Endothelial cell of umbilical vein (primary cell): ENCODE measurements around the gene CATSPERD. TPM values are rescaled to one million over a fixed set of nuclear protein-coding genes. Genes with fewer than 3 reads are reported as not detected.
"Not testable (repeated sequence)": the region's sequence is repeated elsewhere in the genome, so short reads cannot be mapped to it uniquely, and the experiment has no call there.

Experiments
- BruUV-seq: library from RNA; stranded (reverse); fragments of 400-500 nt; replicated peaks from 2 replicates; lab custom pipeline; 2021; lab: Mats Ljungman, UMichigan
- CTCF ChIA-PET: fragments of 300-600, 350-600 bp; sonication (Branson Sonifier 250); formaldehyde crosslinking; loops from one replicate; lab custom pipeline; 2021; ENCODE audit warnings: antibody characterized with exemption, inconsistent platforms; lab: Charles Lee
- POLR2A ChIA-PET: fragments of 300-600, 350-600 bp; sonication (Branson Sonifier 250); formaldehyde crosslinking; loops from one replicate; lab custom pipeline; 2021; ENCODE audit warnings: antibody characterized with exemption, inconsistent platforms; lab: Charles Lee
- DNase-seq: peaks from one replicate; pipeline ENCODE4 v3.0.0-alpha.2; 2011; ENCODE audit warnings: low read depth, low spot score
- FAIRE-seq: peaks from 2 replicates; lab custom pipeline; 2011; peaks lifted over from hg19 to GRCh38; lab: Jason Lieb, UNC
- H2AFZ ChIP-seq: 2 replicates; pipeline ENCODE4 v1.6.0; 2012; ENCODE audit warnings: low read depth, low read length, control low read depth, inconsistent platforms
- H3K27ac ChIP-seq: 2 replicates; pipeline ENCODE4 v1.5.1; 2011; ENCODE audit warnings: low read depth, mild to moderate bottlenecking, control low read depth, low read length, moderate library complexity; ENCODE audit not compliant: insufficient read depth
- H3K27me3 ChIP-seq, 2 experiments: 2 replicates each; pipeline versions ENCODE4 v1.6.0 to v1.6.1; 2011; ENCODE audit warnings: low read length in 2 of 2, mixed read lengths in 1 of 2; ENCODE audit not compliant: control insufficient read depth in 2 of 2, insufficient read depth in 2 of 2
- H3K36me3 ChIP-seq, 2 experiments: 2 replicates in 1 of 2; 3 replicates in 1 of 2; pipeline ENCODE4 v1.5.1; 2011; ENCODE audit warnings: low read length in 2 of 2, mild to moderate bottlenecking in 1 of 2, moderate library complexity in 1 of 2; ENCODE audit not compliant: control insufficient read depth in 2 of 2, insufficient read depth in 2 of 2; ENCODE audit errors: extremely low read depth in 1 of 2
- H3K4me1 ChIP-seq: 3 replicates; pipeline ENCODE4 v1.5.1; 2011; ENCODE audit warnings: mild to moderate bottlenecking, low read length; ENCODE audit not compliant: control insufficient read depth, insufficient read depth; ENCODE audit errors: extremely low read depth
- H3K4me2 ChIP-seq: 2 replicates; pipeline ENCODE4 v1.6.1; 2011; ENCODE audit warnings: low read length, control low read depth, mixed read lengths; ENCODE audit not compliant: insufficient read depth
- H3K4me3 ChIP-seq, 3 experiments: fragments of 200-600 bp in 1 of 3; sonication (generic), shearing (Covaris generic) in 1 of 3; replicated peaks in 1 of 3; 2 replicates each; pipeline ENCODE4 v1.5.1; 2011 to 2016; ENCODE audit warnings: control low read depth in 3 of 3, low read length in 3 of 3, mild to moderate bottlenecking in 2 of 3, inconsistent platforms in 1 of 3, low read depth in 1 of 3, moderate library complexity in 1 of 3; ENCODE audit not compliant: insufficient read depth in 1 of 3
- H3K79me2 ChIP-seq: 2 replicates; pipeline ENCODE4 v1.6.0; 2012; ENCODE audit warnings: low read length, inconsistent platforms; ENCODE audit not compliant: control insufficient read depth, insufficient read depth
- H3K9ac ChIP-seq: replicated peaks from 2 replicates; pipeline ENCODE3; 2011; ENCODE audit warnings: low read length, control low read depth; ENCODE audit not compliant: insufficient read depth; ENCODE audit errors: extremely low read depth
- H3K9me1 ChIP-seq: replicated peaks from 3 replicates; pipeline ENCODE4 v1.6.0; 2011; ENCODE audit warnings: mild to moderate bottlenecking, low read length; ENCODE audit not compliant: control insufficient read depth, insufficient read depth; ENCODE audit errors: extremely low read depth
- H3K9me3 ChIP-seq: replicated peaks from 2 replicates; pipeline ENCODE4 v1.5.1; 2012; ENCODE audit warnings: low read length, inconsistent platforms; ENCODE audit not compliant: control insufficient read depth, insufficient read depth
- H4K20me1 ChIP-seq: replicated peaks from 2 replicates; pipeline ENCODE3; 2011; ENCODE audit warnings: mild to moderate bottlenecking, low read length; ENCODE audit not compliant: control insufficient read depth, insufficient read depth; ENCODE audit errors: extremely low read depth
- CTCF ChIP-seq, 2 donors: IDR thresholded peaks; 1 replicate in 1 of 2; 2 replicates in 1 of 2; pipeline ENCODE4 v1.5.1; 2011; ENCODE audit warnings: low read length in 2 of 2, mild to moderate bottlenecking in 2 of 2, moderate library complexity in 2 of 2, control low read depth in 1 of 2, inconsistent platforms in 1 of 2, low read depth in 1 of 2; ENCODE audit not compliant: insufficient read depth in 1 of 2; ENCODE audit errors: extremely low read depth in 1 of 2
- EZH2 ChIP-seq: IDR thresholded peaks from 2 replicates; pipeline ENCODE4 v1.6.1; 2012; ENCODE audit warnings: borderline replicate concordance, low read depth, mild to moderate bottlenecking, moderate library complexity, low read length, inconsistent platforms; ENCODE audit not compliant: severe bottlenecking
- FOS ChIP-seq: IDR thresholded peaks from 2 replicates; pipeline ENCODE4 v1.6.1; 2011; ENCODE audit warnings: mild to moderate bottlenecking, low read length, moderate library complexity, borderline replicate concordance; ENCODE audit not compliant: insufficient read depth
- GATA2 ChIP-seq: IDR thresholded peaks from 2 replicates; pipeline ENCODE4 v1.7.0; 2011; ENCODE audit warnings: low read depth, mild to moderate bottlenecking, moderate library complexity, mixed read lengths, low read length; ENCODE audit not compliant: insufficient read length, insufficient read depth
- JUN ChIP-seq: IDR thresholded peaks from 2 replicates; pipeline ENCODE4 v1.6.1; 2011; ENCODE audit warnings: borderline replicate concordance, low read depth; ENCODE audit not compliant: insufficient read length, insufficient read depth
- MAX ChIP-seq: IDR thresholded peaks from 2 replicates; pipeline ENCODE4 v1.6.1; 2011; ENCODE audit not compliant: insufficient read depth, insufficient read length
- MYC ChIP-seq: IDR thresholded peaks from one replicate; pipeline ENCODE4 v1.6.1; 2011; ENCODE audit warnings: mild to moderate bottlenecking, low read depth, low read length
- POLR2A ChIP-seq: IDR thresholded peaks from 2 replicates; pipeline ENCODE4 v1.6.1; 2012; ENCODE audit warnings: low read depth, mild to moderate bottlenecking, control low read depth, low read length
- POLR2AphosphoS5 ChIP-seq: IDR thresholded peaks from 2 replicates; pipeline ENCODE4 v1.6.1; 2012; ENCODE audit warnings: low read depth, mild to moderate bottlenecking, control low read depth, low read length, moderate library complexity; ENCODE audit not compliant: insufficient read depth
- dilution Hi-C: fragments of 300-500 bp; cut with MboI; formaldehyde crosslinking; loops from one replicate; pipeline ENCODE4 v1.15.0; 2019; ENCODE audit warnings: low sequenced_read_pairs; ENCODE audit not compliant: extremely low pct_ligation_motif_present
- intact Hi-C: fragments of 100-400 bp; cut with micrococcal nuclease; formaldehyde crosslinking; loops from one replicate; pipeline ENCODE4 v1.10.0; 2022
- polyA plus RNA-seq, 4 experiments: library from polyadenylated mRNA; depleted of rRNA in 3 of 4; stranded (reverse) in 3 of 4; unstranded in 1 of 4; fragments of >200 nt; gene quantifications; 2 replicates each; pipeline versions ENCODE4 v1.2.1 to v1.2.3, GENCODE V29; 2011 to 2012; ENCODE audit warnings: missing spikeins in 1 of 4
- total RNA-seq: library from RNA; stranded (reverse); gene quantifications from 2 replicates; pipeline ENCODE4 v1.2.3, GENCODE V29; 2021

Gene CATSPERD
- total and polyA plus RNA-seq, 2 donors (not counting 3 experiments of a cell fraction or from before 2014, with no cell fraction given): not detected

DNA sequence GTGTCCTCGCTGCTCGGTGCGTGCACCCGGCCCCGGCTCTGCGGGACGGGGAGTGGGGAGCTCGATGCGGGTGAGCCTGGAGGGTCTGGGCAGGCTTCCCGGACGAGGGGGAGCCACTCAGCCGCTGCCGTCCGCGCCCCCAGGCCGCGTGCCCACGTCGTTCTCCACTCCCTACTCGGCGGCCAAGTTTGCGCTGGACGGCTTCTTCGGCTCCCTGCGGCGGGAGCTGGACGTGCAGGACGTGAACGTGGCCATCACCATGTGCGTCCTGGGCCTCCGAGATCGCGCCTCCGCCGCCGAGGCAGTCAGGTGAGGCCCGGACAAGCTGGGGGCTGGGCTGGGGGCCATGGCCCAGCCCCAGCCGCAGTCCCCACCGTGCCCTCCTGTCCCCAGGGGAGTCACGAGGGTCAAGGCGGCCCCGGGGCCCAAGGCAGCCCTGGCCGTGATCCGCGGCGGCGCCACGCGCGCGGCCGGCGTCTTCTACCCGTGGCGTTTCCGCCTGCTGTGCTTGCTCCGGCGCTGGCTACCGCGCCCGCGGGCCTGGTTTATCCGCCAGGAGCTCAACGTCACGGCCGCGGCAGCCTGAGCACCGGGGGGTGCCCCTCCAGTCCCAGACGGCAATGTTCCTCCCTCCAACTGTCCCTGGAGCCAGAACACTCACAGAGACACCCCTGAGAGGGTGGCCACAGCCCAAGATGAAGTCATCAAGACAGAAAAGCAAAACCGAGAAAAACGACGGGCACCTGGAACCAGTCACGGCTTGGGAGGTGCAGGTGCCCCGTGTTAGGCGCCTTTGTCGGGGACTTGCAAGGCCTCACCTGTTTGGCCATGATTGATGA, 32.9 kb upstream of the CATSPERD start:
- Histone ChIP-seq H3K36me3 (peaks cover 8 to 9% of the 10 kb centered on the region in 2 experiments), H4K20me1 (no peaks in the 10 kb centered on the region), H3K27ac (no peak overlapping the region), H3K9ac (no peak overlapping the region), H3K79me2 (peaks cover 25% of the 10 kb centered on the region), H3K4me2 (no peak overlapping the region), H3K4me3 (peak overlapping the region in 1 of 3 experiments; percentile 49), H3K9me1 (no peaks in the 10 kb centered on the region), H3K9me3 (no peaks in the 10 kb centered on the region), H2AFZ (peak overlapping the region; percentile 92), H3K4me1 (peaks cover 8% of the 10 kb centered on the region), H3K27me3 (no peaks in the 10 kb centered on the region)
- CTCF ChIA-PET: interaction anchor here (0.6 to 1.8 kb wide), 9 partner anchors 8 to 116 kb away, joined by 3 to 11 read pairs (median 4); partner anchors contain the start of genes CATSPERD, LONP1, SAFB and SAFB2
- dilution Hi-C loops: no loop called here
- POLR2A ChIA-PET: interaction anchor here (0.7 kb wide), 3 partner anchors 8 to 24 kb away, joined by 3 to 5 read pairs (median 5); no protein-coding TSS in a partner anchor
- intact Hi-C loops: no loop called here
- no TSS peak for BruUV-seq
- FAIRE-seq: no peak
- no peak for DNase-seq
- no peak for TF ChIP-seq POLR2AphosphoS5
- TF ChIP-seq EZH2: no peak
- TF ChIP-seq MAX: no peak
- TF ChIP-seq POLR2A: no peak
- TF ChIP-seq JUN: no peak
- TF ChIP-seq CTCF (IDR thresholded peaks at IDR 0.05; ENCODE audit: extremely low read depth in 1 of 2, insufficient read depth in 1 of 2, low read depth in 1 of 2, low read length in 2 of 2): no peak
- TF ChIP-seq MYC: no peak
- TF ChIP-seq GATA2: no peak
- TF ChIP-seq FOS: no peak

- intact Hi-C loops, BruUV-seq, H2AFZ ChIP-seq, H3K4me1 ChIP-seq, FAIRE-seq, H3K27ac ChIP-seq, H3K4me2 ChIP-seq, H3K27me3 ChIP-seq, dilution Hi-C loops, H3K9me3 ChIP-seq, H3K9me1 ChIP-seq, H3K4me3 ChIP-seq, DNase-seq, H4K20me1 ChIP-seq, POLR2A ChIA-PET, H3K9ac ChIP-seq: not testable (repeated sequence)
- CTCF ChIA-PET: interaction anchor here (1.8 kb wide), 2 partner anchors 23 to 66 kb away, joined by 4 to 10 read pairs; partner anchors contain the start of genes SAFB and SAFB2
- H3K79me2 ChIP-seq: peaks cover 33% of the 10 kb centered on the region
- peaks cover 8 to 17% of the 10 kb centered on the region in 2 experiments for H3K36me3 ChIP-seq
Measured at GRCh38 chr19:5688262-5688881, 32.1 kb upstream of the CATSPERD start.
